Activated CD8-positive, alpha-beta memory T cell treated with anti-CD3 and anti-CD28 coated beads, Interleukin-2, amount 50 U/mL, for 24 hours (primary cell): Measurements from ENCODE around the gene VEGFC.

ENCODE experiments used
- DNase-seq: peaks from one replicate; pipeline ENCODE4 v3.0.0-alpha.2; 2020; ENCODE audit errors: extremely low read depth

The VEGFC gene

DNA sequence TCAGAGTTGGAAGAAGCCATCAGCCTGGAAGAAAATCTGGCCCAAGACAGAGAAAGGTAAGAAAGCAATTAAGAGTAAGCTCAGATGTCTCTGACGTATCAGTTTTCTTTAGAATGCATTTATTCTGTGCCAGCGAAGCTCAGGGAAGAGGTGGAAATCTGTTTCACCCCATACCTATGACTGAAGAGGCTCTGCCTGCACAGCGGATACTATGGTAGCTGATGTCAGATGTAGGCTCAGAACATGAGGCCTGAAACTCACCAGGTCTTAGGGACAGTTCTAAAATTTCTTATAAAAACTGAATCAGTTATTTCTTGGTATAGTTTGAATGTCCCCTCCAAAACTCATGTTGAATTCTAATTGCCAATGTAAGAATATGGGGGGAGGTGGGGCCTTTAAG is 30.9 kb downstream of the VEGFC start:
- DNase-seq = no peak

- DNase-seq = no peak
These were observed 32.3 kb downstream of the VEGFC start for GRCh38 chr4:176760471-176760870.

DNA sequence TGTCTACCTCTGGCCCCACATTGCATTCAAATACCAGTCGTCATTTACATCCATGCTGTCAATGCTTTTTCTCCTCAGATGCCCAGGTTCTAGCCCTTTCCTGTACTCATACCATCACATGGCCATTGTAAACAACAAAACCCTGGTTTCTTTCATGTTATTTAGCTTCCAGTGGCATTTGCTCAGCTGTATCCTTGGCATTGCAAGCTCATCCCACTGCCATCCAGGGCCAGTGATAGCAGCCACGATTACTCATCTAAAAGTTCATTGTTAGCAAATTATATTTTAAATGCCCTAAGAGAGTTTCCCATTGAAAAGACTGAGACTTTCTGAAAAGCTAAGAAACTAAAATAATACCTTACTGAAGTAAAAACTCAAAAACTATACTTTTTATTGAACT is 34.0 kb downstream of the VEGFC start:
- no peak for DNase-seq

- no peak for DNase-seq
These were observed 34.4 kb downstream of the VEGFC start for GRCh38 chr4:176758323-176758722.

- no peak for DNase-seq
These were observed 37.1 kb downstream of the VEGFC start for GRCh38 chr4:176755613-176756012.

- DNase-seq = no peak
These were observed 37.7 kb downstream of the VEGFC start for GRCh38 chr4:176755001-176755400.

GRCh38 chr4:176753049-176753448 is 39.7 kb downstream of the VEGFC start:
- DNase-seq = no peak

GRCh38 chr4:176752191-176752749 is 40.5 kb downstream of the VEGFC start:
- DNase-seq = no peak

DNA sequence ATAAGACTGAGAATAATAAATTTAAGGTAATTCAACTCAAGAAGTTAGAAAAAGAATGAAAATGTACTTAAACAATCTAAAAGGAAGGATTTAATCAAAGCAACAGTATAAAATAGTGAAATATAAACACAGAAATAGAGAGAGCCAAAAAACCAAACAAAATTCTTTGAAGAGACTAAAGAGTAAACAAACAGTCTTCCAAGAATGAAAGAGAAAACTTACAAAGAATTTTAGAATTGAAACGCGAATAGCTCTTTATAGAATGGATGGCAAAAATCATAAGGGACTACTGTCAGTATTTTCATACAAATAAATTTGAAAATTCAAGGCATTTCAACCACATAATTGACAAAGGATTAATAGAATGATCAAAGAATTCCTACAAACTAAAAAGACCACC is 41.7 kb downstream of the VEGFC start:
- no peak for DNase-seq

- DNase-seq = no peak
These were observed 45.9 kb downstream of the VEGFC start for GRCh38 chr4:176746846-176747245.

- no peak for DNase-seq
These were observed 46.8 kb downstream of the VEGFC start for GRCh38 chr4:176745902-176746301.

GRCh38 chr4:176744091-176744490 is 48.6 kb downstream of the VEGFC start:
- DNase-seq = no peak

DNA sequence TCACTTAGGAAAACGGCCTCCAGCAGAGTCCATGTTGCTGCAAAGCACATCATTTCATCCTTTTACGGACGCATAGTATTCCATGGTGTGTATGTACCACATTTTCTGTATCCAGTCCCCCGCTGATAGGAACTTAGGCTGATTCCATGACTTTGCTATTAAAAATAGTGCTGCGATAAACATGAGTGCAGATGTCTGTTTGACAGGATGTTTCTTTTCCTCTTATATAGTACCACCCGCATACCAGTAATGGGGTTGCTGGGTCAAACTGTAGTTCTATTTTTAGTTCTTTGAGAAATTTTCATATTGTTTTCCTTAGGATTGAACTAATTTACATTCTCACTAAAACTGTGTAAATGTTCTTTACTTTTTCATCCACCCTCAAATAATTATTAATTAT is 50.5 kb downstream of the VEGFC start:
- DNase-seq = no peak

DNA sequence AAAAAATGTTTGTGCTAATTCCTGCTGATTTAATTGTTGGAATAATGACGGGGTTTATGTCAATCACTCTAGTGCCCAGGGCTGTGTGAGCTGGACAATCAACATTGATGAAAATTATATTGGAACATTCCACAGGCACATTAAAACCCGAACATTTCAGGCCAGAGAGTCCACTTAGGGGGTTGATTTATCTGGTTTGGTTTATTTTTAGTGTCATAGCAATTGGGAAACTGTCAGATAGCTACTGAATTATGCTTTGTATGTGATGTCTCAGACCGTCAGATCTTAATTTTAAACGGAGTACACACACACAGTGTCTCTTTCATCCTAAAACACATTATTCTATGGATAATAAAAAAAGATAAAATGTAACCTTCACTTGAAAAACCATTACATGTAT is 51.5 kb downstream of the VEGFC start:
- DNase-seq = no peak

DNA sequence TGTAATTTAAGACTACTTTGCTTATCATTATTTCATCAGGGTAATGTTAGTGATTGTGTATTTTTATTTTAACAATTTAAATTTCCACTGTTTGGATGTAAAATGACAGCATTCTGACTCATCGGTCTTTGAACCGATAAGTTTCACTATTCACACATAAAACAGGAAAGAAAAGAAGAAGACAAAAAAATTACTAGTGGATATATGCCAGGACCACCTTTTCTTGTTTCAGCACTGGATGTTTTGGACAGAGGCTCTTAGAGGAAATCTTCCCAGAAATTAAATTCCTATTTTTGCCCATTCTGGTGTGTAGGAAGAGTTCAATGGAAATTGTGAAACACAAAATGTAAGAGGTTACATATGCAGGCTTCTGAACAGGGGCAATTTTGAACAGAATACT is 57.4 kb downstream of the VEGFC start:
- DNase-seq = no peak

DNA sequence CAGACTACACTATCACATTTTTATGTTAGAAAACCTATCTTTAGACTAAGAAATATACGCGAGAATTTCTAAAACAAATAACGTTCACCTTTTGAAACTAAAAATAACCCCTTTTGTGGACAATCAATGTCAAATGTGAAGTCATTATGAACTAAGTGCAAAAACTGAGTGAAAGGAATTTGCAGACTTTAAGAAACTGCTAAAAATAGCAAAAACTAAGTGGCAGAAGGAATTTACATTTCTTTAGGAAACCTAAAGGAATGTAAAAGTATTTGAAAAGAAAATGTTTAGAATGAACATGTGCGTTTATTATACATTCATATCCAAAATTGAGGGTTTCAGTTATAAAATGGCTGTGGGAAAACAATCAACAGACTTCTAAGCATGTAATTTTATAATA is 58.3 kb downstream of the VEGFC start:
- DNase-seq = no peak

DNA sequence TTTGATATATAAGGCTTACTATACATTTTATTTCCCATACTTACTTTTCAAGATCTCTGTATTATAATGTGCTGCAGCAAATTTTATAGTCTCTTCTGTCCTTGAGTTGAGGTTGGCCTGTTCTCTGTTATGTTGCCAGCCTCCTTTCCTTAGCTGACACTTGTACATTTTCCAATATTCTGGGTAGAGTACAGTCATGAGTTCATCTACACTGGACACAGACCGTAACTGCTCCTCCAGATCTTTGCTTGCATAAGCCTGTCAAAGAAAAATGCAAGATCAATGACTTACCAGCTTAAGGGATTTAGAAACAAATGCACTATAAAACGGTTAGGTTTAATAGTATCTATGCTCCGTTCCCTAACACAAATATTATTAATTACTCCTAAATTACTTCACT is 63.2 kb downstream of the VEGFC start:
- DNase-seq = no peak

DNA sequence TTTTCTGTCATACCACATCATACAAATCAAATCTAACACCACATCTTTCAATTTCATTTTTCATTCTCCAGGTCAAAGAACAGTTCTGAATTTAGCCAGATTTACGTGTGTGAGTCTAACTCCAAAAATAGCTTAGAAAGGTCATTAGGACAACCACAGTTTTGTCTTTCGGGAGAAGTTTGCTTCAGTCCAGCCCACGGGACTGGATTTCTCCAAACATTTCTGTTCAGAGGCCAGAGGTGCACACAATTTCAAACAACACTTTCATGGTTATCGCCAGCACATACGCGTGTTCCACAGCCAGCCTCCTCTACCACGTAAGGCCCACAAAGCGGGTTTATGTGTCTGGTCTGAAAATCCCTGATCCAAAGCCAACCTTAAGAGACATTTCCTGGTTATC is 65.9 kb downstream of the VEGFC start:
- no peak for DNase-seq

GRCh38 chr4:176721459-176721858 is 71.3 kb downstream of the VEGFC start:
- DNase-seq = no peak

DNA sequence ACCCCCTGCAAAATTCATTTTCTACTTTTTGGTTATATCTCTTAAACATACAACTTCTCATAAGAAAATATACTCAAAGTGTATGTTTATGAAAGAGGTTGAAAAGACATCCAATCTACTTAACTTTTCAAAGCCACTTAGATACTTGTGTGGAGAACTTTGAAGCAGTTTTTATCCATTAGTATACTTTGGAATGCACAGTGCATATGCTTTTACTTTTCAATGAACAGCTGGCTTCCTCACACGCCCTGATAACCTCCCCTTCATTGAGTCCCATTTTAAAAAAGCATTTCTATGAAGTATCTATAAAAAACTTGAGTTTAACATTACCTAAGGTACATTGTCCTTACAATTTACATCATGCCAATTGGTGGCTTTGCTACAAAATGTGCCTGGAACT is 73.8 kb downstream of the VEGFC start:
- DNase-seq = no peak

DNA sequence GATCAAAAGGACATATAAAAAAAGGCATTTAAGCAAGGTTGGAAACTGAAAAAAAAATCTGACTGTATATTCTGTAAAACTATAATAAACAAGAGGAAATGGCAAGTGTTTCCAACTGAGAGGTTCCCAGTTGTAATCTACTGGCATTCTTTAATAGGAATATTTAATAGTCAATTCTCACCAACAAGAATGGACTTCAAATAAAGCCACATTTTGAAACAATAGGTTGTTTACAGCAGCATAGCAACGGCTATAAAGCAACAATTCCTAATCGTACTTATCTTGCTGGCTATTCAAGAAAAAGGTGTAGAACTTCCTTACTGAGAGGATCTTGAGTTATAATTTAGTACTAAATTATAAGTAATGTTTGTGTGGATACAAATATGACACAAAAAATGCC is 75.5 kb downstream of the VEGFC start:
- DNase-seq = no peak

- DNase-seq = no peak
These were observed 83.3 kb downstream of the VEGFC start for GRCh38 chr4:176709417-176709816.

DNA sequence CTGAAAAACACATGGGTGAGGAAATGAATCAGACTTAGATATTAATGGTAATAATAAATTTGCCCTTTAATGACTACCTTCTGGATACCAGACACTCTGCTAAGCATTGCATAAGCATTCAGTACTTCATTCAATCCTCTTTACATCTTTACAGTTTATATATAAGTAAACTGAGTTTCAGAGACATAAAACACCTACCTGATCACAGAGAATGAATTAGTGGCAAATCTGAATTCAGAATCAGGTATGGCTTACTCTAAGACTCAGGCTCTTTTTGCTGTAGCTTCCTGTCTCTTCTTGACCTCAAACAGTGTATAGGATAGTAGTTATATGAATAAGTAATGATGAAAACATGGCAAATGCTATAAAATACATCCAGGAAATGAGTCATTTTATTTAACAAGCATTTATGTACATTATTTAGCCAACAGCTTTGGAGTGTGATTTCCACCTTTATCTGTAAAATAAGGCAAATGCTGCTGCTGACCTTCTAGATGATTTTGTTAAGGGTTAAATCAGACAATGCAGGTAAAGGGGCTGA is 83.9 kb downstream of the VEGFC start:
- no peak for DNase-seq

GRCh38 chr4:176690716-176691115 is 102.0 kb downstream of the VEGFC start:
- DNase-seq = no peak
